Activated CD4-positive, alpha-beta T cell treated with anti-CD3 and anti-CD28 coated beads for 1 hour (primary cell): ENCODE data around the gene TCEANC2.
"Not testable (repeated sequence)": the region's sequence is repeated elsewhere in the genome, so short reads cannot be mapped to it uniquely, and the experiment has no call there.

Experiments
- DNase-seq: peaks from one replicate; pipeline ENCODE4 v3.0.0-alpha.2; 2020

Gene TCEANC2

DNA sequence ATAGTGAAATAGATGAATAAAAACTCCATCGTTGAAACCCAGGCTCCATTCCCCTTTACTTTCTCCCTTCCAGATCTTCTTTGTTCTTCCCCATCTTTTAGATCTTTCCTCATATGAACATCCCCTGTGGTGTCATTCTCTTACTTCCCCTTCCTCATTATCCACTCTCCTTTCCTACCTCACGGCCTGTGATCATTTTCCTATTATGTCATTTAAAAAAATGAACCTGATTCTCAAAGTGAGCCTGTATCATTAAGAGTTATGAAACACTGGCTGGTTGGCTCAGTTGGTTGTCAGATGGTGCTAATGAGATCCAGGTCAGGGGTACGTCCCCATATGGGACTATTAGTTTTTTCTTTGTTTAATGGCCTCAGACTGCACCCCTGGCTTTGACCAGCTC lies 38.3 kb downstream of the TCEANC2 start:
- no peak for DNase-seq

DNA sequence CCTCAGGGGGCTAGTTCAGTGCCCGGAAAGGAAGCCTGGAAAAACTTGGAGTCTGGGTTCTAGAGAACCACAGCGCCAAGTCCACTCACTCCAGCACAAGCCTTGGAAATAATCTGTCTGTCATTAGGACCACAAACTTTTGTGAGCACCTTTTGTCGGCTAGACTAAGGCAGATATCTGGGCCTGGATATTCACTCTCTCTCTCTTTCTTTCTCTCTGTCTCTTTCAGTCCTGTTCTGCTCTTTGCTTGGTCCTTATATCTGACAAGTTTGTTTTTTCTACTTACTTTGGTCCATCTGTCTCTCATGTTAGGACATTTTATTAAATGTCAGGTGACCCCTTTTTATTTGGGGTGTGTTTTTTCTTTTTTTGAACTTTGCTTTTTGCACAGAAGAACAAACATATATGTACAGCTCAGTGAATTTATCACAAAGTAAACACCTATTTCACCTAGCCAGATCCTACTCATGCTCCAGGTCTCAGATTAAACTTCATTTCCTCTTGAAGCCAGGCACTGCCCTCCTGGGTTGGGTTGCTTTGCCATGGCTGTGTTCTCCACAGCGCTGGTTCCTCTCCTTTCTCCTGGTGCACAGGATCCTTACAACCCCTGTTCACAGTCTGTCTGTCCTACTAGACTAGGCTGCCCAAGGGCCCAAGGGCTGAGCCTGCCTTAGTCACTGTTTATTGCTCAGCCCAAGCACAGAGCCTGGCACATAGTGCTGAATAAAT lies 40.8 kb downstream of the TCEANC2 start:
- DNase-seq = no peak

- DNase-seq = not testable (repeated sequence)
Observed at GRCh38 chr1:54094730-54095105, 41.3 kb downstream of the TCEANC2 start.

- DNase-seq = no peak
Observed at GRCh38 chr1:54095546-54096226, 42.3 kb downstream of the TCEANC2 start.

DNA sequence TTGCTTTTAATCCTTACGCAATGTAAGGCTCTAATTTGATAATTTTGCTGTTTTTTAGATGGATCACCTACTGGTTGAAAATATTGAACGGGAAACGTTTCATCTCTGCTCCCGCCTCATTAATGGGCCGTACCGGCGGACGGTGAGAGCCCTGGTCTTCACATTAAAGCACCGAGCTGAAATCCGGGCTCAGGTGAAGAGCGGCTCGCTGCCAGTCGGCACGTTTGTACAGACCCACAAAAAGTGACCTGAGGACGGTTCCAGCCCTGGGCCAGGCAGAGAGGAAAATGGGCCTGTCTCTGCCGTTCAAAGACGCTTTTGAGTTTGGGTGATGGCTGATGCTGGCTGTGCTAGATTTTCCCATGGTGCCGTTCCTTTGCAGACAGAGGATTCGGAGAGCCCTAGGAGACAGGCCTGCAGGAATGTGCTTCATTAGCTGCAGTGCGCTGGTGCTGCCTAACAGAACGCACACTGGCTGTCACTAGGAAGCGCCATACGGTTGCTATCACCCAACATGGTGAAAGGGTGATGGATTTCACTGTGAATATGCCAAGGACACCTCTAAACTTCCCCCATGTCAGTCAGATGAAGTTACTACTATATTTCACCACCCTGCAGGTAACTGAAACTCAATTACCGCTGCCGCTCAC lies 42.9 kb downstream of the TCEANC2 start:
- DNase-seq = no peak

DNA sequence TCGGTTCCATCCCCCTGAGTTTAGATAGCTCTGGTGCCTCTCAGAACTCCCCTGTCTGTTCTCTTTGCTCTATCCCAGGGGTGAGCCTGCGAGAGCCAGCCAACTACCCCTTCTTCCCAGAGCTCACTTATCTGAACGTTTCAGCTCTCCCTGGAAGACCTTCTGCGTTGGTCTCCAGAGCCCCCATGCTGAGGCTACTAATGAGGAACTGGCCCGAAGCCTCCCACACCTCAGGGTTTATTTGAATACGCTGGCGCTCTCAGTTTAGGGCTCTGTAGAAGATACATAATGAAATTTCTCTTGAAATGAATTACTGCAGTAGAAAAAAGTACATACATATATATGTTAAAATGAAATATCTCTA lies 43.5 kb downstream of the TCEANC2 start:
- no peak for DNase-seq

GRCh38 chr1:54099061-54099610 lies 45.7 kb downstream of the TCEANC2 start:
- DNase-seq = no peak

- DNase-seq = no peak
Observed at GRCh38 chr1:54100500-54100899, 47.1 kb downstream of the TCEANC2 start.

GRCh38 chr1:54103414-54103813 lies 50.0 kb downstream of the TCEANC2 start:
- DNase-seq = no peak

DNA sequence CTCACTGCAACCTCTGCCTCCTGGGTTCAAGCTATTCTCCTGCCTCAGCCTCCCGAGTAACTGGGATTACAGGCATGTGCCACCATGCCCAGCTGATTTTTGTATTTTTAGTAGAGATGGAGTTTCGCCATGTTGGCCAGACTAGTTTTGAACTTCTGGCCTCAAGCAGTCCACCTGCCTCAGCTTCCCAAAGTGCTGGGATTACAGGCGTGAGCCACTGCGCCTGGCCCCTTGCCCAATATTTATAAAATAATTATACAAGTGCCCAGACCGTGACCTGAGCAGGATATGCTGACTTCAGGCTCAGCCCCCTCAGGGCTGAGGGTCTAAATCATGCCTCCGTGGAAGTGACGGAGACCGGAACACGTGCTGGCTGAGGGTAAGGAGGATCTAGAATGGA lies 51.2 kb downstream of the TCEANC2 start:
- not testable (repeated sequence) for DNase-seq

GRCh38 chr1:54105080-54105479 lies 51.7 kb downstream of the TCEANC2 start:
- DNase-seq = no peak

GRCh38 chr1:54105736-54106269 lies 52.4 kb downstream of the TCEANC2 start:
- DNase-seq = no peak

GRCh38 chr1:54107131-54107530 lies 53.7 kb downstream of the TCEANC2 start:
- no peak for DNase-seq

GRCh38 chr1:54108156-54108555 lies 54.7 kb downstream of the TCEANC2 start:
- DNase-seq = no peak

- DNase-seq = no peak
Observed at GRCh38 chr1:54109129-54110090, 56.0 kb downstream of the TCEANC2 start.

GRCh38 chr1:54110996-54111395 lies 57.6 kb downstream of the TCEANC2 start:
- no peak for DNase-seq

DNA sequence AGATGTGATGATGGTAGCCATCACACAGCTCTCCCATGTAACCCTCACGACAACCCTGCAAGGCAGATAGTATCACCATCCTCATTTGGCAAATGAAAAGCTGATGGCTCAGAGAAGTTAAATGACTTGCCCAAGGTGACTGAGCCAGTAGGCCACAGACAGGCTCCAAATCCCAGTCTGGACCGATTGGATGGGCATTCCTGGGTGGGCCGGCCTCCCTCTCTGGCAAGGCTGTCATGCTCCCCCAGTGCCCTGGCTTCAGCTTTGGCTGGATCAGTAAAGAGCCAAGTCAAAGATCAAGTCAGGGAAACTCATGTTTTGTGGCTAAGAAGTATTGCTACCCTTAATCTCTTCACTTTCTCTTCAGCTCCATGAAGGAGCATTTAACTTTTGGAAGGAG lies 58.2 kb downstream of the TCEANC2 start:
- no peak for DNase-seq

DNA sequence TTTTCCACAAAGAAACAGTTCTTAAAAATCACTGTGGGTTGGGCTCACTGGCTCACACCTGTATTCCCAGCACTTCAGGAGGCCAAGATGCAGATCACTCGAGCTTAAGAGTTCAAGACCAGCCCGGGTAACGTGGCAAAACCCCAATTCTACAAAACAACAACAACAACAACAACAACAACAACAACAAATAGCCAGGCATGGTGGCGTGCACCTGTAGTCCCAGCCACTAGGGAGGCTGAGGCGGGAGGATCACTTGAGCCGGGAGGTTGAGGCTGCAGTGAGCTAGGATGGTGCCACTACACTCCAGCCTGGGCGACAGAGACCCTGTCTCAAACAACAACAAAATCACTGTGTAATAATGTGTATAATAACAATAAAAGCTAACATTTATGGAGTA lies 58.6 kb downstream of the TCEANC2 start:
- DNase-seq = no peak

- DNase-seq = no peak
Observed at GRCh38 chr1:54112705-54113368, 59.4 kb downstream of the TCEANC2 start.

GRCh38 chr1:54114001-54114400 lies 60.6 kb downstream of the TCEANC2 start:
- DNase-seq = no peak

GRCh38 chr1:54114955-54115354 lies 61.5 kb downstream of the TCEANC2 start:
- no peak for DNase-seq

DNA sequence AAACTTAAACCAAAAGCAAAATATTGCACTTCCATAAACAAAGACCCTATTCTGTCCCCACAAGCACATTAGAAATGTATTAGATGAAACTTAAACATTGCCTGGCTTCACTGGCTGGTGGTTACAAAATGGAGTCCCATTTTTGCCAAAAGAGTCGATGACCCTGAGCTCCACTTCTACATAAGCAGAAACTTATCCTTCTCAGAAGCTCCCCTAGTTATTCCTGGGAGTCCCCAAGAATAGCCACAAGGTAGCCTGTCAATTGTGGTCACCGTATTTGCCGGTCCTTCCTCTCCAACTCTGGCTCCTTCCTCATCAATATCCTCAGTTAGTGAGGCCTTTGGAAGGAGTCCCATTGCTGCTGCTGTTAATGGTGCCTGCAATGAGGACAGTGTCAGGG lies 62.1 kb downstream of the TCEANC2 start:
- DNase-seq = no peak
